Ishikawa (cell line): ENCODE measurements around the gene KIF5B.

Experiments
- CEBPB ChIP-seq: IDR thresholded peaks from 2 replicates; pipeline ENCODE4 v1.6.1; 2012
- CREB1 ChIP-seq: IDR thresholded peaks from 2 replicates; pipeline ENCODE4 v1.6.1; 2012; ENCODE audit warnings: low read depth
- EGR1 ChIP-seq: IDR thresholded peaks from 2 replicates; pipeline ENCODE4 v1.6.1; 2012
- EP300 ChIP-seq: IDR thresholded peaks from 2 replicates; pipeline ENCODE4 v1.6.1; 2012; ENCODE audit warnings: borderline replicate concordance
- MAX ChIP-seq: IDR thresholded peaks from 2 replicates; pipeline ENCODE4 v1.6.1; 2012
- RAD21 ChIP-seq: IDR thresholded peaks from 2 replicates; pipeline ENCODE4 v1.6.1; 2012; ENCODE audit warnings: low read depth
- REST ChIP-seq: IDR thresholded peaks from 2 replicates; pipeline ENCODE4 v1.6.1; 2012; ENCODE audit warnings: low read depth, mild to moderate bottlenecking
- TAF1 ChIP-seq: IDR thresholded peaks from 2 replicates; pipeline ENCODE4 v1.6.1; 2012; ENCODE audit warnings: low read depth, mild to moderate bottlenecking
- TEAD4 ChIP-seq: IDR thresholded peaks from 2 replicates; pipeline ENCODE4 v1.6.1; 2012
- USF1 ChIP-seq: IDR thresholded peaks from 2 replicates; pipeline ENCODE4 v1.6.1; 2012
- YY1 ChIP-seq: IDR thresholded peaks from 2 replicates; pipeline ENCODE4 v1.6.1; 2012; ENCODE audit warnings: low read depth

DNA sequence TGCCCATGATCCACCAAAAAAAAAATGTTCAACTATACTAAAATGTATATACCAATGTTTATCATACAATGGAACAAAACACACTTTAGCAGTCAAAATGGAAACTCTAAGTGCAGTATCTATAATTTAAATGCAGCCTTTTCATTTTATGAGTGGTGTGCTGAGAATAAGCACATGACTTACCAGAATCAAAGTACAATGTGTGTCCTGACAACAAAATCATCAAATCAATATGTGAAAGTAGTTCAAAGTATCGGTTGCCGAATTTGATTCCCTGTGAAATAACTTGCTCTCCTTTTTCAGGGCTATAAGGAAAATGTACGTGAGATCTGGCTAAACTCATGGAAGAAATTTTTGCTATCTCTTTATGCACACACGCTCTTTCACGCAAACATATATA is 16.9 kb upstream of the KIF5B start:
- no peak for TF ChIP-seq EP300
- no peak for TF ChIP-seq MAX
- no peak for TF ChIP-seq REST
- TF ChIP-seq YY1: no peak
- no peak for TF ChIP-seq TAF1
- no peak for TF ChIP-seq RAD21
- TF ChIP-seq CREB1: no peak
- no peak for TF ChIP-seq TEAD4
- TF ChIP-seq EGR1: no peak
- no peak for TF ChIP-seq CEBPB
- no peak for TF ChIP-seq USF1
